GM19463 (cell line): ENCODE results near the gene PSD4.
A peak's percentile ranks its signal among the peaks of the same experiment; 100 is the strongest.

Source experiments
- ATAC-seq: cut with Tn5 transposase; IDR thresholded peaks from one replicate; pipeline ENCODE4 v1.9.1; 2021; ENCODE audit warnings: mild to moderate bottlenecking, moderate library complexity; ENCODE audit not compliant: unreplicated experiment

The PSD4 gene

DNA sequence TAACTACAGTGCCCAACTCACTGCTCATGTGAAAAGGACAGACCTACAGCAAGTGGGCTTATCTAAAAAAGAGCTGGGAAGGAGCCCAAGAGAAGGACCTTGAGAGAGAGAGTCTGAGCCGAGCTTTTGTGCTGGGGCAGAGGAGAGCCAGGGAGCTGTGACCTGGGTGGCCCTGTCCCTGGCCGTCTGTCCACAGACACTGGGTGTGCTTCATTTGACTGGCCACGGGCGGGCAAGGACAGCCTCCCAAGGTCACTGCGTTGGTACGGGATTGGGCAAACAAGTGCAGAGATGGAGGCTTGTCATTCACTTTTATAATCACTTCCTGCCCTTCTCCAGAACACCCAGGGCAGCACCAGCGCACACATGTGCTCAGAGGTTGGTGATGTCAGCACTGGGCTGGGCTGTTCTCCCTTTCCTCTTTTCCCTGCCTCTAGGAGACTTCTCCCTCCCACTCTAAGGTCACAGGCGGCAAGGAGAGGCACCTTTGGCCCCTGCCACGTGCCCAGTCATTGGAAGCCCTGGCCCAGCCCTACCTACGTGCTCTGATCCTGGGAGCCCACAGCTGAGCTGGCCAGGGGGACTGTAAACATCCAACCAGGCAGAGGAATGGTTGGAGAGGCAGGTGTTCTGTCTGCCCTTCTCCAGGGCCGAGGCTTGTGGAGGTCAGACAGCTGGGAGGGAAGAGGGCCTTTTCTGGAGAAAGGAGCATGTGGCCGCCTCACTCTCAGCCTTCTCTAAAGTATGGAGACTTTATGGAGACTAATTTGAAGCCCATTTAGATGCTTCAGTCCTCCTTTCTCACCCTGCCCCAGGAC, 6.4 kb upstream of the PSD4 start:
- no peak for ATAC-seq

DNA sequence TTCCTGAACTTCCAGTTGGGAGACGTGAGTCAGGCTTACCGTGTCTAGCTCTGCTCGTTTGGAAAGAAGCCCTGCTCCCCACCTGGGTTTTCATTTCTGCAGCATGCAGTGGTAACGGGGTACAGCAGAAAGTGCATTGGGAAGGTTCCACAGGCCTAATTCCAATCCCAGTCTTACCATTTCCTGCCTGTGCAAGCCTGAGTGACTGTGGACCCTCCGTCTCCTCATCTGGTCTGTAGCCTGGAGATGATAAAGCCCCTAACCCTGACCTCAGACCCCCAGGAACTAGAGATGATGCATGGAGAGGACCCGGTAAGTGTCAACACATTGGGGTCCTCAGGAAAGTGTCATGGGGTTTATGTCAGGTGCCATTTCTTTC, 5.8 kb upstream of the PSD4 start:
- no peak for ATAC-seq

DNA sequence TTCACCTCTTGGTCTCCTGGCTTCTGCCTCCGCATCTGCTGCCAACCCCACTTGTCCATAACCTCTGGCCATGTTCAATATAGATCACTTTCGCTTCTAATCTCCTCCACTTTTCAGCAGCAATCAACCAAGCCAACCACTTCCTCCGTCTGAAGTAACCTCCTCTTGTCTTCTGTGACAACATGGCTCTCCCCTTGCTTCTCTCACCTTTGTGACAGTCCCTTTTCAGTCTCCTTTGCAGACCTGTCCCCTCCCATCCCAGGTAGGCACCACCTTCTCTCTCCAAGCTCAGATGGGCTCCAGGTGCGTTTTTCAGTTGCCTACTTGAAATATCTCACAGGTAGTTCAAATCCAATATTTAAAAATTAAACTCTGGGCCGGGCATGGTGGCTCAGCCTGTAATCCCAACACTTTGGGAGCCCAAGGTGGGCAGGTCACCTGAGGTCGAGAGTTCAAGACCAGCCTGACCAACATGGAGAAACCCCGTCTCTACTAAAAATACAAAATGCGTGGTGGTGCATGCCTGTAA, 4.7 kb upstream of the PSD4 start:
- ATAC-seq: no peak

DNA sequence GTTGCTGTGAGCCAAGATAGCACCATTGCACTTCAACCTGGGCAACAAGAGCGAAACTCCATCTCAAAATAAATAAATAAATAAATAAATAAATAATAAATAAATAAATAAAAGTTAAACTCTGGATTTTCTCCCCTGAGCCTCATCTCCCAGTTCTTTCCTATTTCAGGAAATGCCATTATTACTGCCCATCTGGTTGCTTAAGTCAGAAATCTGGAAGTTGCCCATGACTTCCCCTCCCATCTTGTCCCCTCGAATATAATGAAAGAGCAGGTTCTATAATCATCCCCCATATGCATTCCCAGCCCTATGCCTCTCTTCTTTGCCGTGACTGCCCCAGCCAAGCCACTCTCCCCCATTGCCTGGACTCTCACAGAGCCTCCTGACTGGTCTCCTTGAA, 4.2 kb upstream of the PSD4 start:
- no peak for ATAC-seq

DNA sequence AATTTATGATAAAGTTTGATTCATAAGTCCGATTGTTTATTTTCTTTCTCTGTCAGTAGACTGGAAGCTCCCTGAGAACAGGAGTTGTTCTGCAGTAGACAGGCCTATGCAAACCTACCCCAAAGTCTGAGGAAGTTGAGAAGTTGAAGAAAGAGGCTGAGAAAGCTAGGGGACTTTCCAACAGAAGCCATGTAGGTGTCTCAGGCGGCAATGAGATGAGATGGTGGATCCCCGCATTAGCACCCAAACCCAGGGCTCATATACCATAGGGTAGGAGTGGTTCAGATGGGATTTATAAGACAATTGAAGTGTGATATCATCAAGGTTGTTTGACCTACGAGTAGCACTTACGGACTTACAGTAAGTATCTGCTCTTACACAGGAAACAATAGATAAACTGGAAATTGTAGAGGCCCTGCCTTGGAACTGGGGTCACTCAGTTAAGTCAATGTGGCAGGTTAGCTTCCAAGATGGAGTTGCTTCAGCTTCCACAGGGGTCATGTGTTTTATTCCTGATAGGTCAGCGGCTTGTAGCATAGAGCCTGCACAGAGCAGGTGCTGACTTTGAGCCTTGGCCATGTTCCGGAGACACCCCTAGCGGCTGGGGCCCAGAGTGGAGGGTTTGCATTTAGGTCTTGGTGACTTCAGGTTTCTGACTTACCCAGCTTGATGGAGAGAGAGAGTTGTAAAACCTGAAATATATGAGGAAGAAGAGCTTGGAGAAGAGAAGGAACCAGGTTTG, 2.3 kb upstream of the PSD4 start:
- ATAC-seq: no peak

DNA sequence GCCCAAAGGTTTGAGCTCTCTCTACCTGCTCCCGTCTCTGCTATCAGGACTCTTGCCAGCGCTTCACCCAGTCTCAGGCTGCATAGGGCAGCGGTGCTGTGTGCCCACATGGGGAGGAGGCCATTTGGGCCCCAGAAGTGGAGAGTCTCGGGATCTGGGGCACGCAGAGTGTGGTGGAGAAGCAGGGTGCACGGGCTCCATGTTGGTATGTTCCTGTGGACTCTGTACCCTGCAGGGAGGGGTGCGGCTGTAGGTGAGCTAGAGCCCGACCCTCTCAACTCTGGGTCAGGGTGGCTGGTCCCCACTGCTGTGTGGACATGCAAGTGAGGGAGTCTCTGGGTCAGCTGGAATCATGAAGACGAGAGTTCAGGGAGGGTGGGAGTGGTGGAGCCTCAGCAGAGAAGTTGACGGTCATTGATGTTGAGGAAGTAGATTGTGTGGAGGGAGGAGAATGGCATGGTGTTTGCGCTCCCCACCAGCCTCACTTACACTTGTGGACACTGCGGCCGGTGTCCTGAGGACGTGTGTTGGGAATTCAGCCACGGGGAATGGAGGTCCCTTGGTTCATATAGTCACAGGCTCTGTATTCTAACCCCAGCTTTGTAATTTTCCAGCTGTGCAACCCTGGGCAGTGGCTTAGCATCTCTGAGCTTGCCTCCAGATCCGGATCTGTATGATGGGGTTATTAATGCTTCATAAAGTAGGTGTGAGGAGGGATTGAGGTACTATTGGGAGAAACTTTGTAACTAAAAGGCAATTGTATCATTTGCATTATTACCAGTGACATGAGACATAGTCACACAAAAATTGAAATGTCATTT, 840 bp upstream of the PSD4 start:
- no peak for ATAC-seq

DNA sequence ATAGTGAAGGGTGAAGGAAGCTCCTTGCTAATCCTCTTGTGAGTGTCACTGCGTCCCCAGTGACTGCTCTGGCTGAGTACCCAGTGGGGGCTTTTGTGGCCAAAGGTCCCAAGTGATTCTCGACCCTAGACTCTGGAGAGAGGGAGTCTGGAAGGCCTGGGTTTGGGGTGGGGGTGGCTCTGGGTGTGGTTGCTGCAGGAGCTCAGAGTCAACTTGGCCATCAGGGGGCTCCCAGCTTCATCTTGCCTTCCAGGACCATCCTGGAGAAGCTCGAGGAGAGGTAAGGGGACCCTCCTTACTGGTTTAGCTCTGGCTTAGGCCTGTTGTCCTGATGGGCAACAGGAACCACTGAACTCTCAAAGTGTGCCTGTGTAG, 592 bp downstream of the PSD4 start:
- no peak for ATAC-seq

DNA sequence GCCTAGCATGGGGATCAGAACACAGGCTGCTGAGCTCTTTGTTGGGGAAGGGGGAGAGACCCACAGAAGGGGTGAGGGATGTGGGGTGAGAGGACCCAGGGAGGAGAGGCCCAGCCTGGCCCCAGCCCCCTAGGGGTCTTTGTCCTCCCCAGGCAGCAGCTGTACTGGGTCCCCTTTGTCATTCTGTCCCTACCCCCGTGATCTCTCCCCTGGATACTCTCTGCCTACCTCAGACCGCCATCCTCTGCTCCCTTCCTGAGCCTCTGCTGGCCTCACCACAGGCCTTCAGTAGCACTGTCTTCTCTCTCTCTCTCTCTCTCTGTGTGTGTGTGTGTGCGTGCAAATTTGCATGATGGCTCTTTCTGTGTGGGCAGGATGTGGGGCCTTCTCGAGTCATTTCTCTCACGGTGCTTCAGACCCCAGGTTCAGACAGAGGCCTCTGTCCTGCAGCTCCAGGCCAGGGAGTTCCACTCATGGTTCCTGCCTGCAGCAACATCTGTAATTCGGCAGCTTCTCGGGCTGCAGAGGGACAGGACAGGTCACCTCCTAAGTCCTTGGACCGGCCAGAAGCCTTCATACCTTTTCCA, 1.4 kb downstream of the PSD4 start:
- peak; percentile 60 for ATAC-seq

DNA sequence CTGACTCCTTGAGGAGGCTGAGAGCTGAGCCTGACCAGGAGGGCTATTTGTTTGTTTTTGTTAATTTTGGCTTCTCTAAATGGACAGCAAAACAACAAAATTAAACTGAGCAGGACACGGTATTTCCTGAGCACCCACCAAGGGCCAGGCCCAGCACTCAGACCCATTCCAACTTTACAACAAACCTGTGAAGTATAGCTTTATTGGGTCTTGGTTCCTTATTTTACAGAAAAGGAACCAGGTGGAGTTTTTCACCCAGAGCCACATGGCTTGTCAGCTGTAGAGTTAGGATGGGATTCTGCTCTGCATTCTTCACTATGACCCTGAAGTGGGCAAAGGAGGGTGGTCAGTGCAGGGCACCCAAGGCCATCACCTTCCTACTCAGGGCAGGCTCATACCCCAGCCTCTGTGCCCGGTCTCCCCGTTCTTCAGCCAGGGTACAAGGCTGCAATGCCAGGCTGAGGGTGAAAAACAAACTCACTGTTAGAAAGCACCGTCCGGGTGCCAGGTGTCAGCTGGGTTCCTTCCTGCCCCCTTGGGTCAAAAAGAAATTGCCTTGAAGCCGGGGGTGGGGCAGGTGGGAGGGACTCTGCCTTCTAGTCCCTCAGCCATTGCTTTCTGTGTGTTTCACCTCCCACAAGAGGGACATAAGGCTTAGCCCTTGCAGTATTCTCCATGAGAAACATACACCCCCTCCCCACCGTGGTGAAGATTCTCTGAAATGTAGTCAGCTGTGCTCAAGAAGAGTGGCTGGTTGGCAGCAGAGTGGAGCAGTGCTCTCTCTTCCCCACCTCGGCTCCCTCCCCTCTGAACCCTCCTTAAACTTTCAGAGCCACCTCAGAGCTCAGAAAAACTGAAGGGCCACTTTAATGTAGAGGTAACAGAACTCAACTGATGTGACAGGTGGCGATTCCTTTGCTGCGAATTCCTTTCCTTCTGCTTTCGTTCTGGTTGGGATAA, 2.2 kb downstream of the PSD4 start:
- peak; percentile 11 for ATAC-seq

DNA sequence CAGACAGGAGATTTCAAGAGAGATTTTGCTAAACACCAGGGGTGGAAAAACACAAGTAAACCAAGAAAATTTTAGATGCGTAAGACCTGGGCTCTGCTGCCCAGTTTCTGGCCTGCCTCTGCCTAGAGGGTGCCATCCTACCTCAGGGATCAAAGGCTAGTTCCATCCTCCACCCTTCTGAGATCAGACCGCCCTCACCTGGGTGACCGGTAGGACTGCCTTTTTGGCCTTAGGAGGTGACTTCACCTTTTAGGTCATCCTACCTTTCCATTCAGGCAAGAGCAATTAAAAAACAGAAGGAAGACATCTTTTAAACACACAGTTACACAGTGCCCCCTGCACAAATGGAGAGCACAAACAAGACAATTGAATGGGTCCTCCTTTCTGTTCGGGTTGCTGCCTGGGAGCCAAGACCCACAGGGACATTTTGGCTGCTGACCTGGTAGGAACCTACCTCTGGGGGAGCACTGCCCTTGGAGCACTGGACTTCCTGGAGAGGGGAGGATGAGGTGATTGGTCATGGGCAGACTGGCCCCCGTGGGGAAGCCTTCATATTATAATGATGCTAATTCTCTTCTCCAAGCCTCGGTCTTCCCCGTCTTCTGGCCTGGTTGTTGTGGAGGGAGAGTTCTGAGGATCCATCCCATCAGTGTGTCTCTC, 3.1 kb downstream of the PSD4 start:
- no peak for ATAC-seq

DNA sequence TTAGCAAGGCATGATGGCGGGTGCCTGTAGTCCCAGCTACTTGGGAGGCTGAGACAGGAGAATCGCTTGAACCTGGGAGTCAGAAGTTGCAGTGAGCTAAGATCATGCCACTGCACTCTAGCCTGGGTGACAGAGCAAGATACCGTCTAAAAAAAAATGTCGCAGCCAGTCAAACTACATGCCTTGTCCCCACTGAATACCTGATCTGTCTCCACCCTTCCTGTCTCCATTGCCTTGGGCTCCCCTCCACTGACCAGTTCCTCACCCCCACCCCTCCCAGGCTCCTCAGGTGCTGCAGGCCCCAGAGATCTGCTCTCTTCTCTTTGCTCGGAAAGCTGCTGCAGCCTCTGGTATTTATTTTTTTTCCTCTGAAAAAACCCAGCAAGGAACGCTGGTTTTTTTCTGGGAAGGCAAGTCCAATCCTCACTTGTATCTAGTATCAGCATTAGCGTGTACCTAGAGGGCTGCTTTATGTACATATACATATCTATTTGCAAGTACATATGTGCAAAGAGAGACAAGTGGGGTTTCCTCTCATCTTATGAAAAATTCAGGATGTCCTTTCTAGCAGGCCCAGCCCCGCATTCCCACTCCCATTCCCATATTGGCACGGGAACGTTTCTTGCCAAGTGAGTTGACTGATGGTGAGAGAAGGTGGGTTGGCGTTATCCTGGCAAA, 4.4 kb downstream of the PSD4 start:
- no peak for ATAC-seq

DNA sequence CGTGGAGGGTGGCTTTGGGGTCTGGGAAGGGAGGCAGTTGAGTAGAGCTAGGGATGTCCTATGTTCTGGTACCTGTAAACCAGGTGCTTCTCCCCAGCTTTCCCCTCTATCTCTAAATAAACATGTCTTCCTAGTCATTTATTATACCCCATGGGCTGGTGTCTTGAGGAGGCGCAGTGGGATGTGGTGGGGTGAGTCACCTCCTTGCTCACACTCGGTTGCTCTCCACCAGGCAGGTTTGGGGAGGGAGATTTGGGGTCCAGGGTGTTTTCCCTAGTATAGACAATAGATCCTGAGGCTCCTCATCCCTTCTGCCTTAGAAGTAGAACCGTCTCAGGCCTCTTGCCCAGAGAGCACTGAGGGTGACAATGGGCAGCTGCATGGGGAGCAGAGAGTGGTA, 5.1 kb downstream of the PSD4 start:
- ATAC-seq: no peak

DNA sequence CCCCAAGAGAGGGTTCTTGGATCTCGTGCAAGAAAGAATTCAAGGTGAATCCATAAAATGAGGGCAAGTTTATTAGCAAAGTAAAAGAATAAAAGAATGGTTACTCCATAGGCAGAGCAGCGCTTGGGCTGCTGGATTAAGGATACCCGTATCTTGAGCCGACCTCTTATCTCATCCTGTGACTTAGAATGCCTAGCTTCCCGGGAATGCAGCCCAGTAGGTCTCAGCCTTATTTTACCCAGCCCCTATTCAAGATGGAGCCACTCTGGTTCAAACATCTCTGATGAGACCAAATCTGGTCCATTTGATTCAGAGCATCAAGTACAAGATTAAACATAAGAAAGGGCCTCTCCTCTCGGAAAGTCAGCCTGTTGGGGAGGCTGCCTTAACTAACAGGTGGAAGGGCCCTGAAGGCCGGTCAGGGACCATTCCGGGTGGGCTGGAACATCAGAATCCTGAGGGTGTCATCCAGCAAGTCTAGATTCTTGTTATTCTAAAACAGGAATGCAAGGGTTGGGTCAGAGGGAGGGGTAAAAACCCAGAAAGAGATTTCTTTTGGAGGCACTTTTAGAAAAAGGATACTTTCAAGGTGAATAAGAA, 5.8 kb downstream of the PSD4 start:
- no peak for ATAC-seq

DNA sequence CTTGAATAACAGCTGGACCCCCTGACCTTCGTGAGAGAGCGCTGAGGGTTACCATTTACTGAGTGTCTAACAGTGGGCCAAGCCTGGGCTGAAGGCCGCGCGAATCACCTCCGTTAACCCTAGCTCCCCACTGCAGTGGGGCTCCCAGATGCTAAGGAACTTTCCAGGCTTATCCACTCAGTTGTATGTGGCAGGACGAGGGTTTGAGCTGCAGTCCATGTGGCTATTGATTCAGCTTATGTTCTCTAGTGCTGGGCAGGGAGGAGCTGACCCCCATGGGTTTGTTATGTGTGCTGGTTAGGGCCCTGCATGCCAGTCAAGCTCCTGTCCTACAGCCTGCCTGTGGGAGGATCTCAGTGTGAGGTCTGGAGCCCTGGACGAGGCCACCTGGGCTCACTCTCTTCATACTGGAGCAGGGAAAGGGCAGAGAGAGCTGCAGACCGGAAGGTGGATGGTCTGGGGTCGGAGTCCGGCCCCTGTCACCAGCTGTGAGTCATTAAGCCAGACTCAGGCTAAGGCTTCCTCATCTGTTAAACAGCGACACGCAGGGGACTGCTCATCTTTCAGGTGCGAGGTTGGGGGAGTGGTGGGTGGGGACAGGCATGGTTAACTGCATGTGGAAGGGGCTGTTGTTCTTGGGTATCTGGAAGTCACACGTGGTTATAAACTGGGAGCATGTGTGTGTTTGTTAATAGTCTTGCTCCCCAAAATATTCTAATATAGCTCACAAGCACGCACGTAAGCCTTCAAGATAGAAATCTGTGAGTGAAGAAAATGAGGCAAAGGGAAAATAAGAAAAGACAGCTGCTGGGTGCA, 6.6 kb downstream of the PSD4 start:
- ATAC-seq: no peak

DNA sequence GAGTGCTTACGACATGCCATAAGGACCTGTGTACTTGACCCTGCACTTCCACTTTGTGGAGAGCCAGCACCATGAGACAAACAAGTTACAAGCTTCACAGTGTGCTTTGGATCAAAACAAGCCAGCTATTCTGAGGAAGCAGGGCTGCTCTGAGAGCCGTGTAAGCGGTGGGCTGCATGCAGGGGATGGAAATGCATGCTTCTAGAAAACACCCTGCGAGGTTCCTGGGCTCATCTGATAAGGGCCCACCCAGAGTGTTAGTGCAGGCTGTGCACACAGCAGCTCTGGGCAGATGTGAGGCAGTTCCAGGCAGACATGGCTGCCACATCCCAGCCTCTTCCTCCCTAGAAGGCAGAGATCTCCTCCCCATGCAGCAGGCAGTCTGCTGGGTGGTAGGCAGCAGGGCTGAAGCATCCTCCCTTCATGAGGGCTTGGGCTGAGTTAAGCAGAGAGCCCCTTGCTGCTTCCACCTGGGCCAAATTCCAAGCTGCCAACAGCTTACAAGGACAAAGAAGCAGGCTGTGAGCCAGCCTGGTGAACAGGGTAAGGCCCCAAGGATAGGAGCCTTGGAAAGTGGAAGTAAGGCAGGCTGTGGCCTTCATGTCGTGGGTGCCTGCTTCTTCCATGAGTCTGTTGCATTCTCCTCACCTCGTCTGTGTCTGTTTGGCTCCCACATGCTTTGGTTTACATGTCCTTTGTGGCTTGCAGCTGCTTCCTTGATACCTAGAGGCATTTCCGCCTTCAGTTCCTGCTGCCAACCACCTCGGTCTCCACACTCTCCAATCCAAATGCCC, 7.7 kb downstream of the PSD4 start:
- no peak for ATAC-seq

DNA sequence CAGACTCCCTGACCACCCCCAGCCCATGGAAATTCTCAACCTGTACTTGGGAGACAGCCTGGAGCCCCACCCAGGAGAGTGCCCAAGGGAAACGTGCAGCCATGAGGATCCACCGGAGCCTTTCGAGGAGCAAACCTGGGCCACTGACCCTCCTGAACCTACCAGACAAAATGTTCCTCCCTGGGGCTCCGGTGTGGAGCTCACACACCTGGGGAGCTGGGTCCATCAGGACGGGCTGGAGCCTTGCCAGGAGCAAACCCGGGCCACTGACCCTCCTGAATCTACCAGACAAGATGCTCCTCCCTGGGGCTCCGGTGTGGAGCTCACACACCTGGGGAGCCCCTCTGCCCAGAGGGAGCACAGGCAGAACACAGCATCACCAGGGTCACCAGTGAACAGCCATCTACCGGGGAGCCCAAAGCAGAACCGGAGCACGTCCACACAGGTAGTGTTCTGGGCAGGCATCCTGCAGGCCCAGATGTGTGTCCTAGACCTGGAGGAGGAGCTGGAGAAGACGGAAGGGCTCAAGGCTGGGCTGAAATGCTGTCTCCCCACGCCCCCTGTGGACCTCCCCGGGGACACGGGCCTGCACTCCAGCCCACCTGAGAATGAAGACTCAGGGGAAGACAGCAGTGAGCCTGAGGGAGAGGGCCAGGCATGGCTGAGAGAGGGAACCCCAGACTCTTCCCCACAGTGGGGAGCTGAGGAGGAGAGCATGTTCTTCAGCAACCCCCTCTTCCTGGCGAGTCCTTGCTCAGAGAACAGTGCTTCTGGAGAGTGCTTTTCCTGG, 8.9 kb downstream of the PSD4 start:
- no peak for ATAC-seq
